Memory B cell (primary cell): ENCODE data around the gene XRCC1.
"Not testable (repeated sequence)": the region's sequence is repeated elsewhere in the genome, so short reads cannot be mapped to it uniquely, and the experiment has no call there.

ENCODE experiments used
- ATAC-seq: fragments of 150-1000 bp; cut with Tn5 transposase; 2 replicates; pipeline ENCODE4 v1.10.0; 2021; ENCODE audit warnings: low read depth, mild to moderate bottlenecking, moderate library complexity
- DNase-seq, 2 donors: peaks; one replicate each; pipeline ENCODE4 v3.0.0; 2022; ENCODE audit warnings: low spot score in 2 of 2
- H3K27ac Mint-ChIP-seq: one replicate; pipeline ENCODE4 v1.8.0; 2022; ENCODE audit warnings: mild to moderate bottlenecking, moderate library complexity, mixed read lengths
- H3K27me3 Mint-ChIP-seq: one replicate; pipeline ENCODE4 v1.8.0; 2022; ENCODE audit warnings: mixed read lengths
- H3K36me3 Mint-ChIP-seq: one replicate; pipeline ENCODE4 v1.8.0; 2022; ENCODE audit warnings: mild to moderate bottlenecking, mixed read lengths
- H3K4me1 Mint-ChIP-seq: one replicate; pipeline ENCODE4 v1.8.0; 2022; ENCODE audit warnings: mixed read lengths
- H3K4me3 Mint-ChIP-seq: one replicate; pipeline ENCODE4 v1.8.0; 2022; ENCODE audit warnings: mild to moderate bottlenecking, moderate library complexity, mixed read lengths
- H3K9me3 Mint-ChIP-seq: one replicate; pipeline ENCODE4 v1.8.0; 2022; ENCODE audit warnings: mixed read lengths

The XRCC1 gene

DNA sequence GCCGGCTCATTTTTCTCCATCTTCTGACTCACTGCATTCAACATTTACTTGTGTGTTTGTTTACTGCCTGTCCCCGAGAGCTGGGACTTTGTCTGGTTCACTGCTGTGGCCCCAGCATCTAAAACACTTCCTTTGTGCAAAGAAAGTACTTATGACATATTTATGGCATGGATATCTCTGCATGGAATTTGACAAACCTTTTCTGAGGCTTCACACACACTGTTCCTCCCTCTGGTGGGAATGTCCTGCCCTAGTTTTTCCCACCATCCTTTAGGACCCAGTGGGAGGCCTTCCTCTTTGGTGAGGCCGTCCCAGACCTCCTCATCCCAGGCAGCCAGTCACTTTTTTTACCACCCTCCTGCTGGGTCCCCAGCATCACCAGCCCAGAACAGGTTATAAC lies 35.2 kb upstream of the XRCC1 start:
- Mint-ChIP-seq H3K4me3 (no peak overlapping the region), H3K9me3 (no peaks in the 10 kb centered on the region), H3K36me3 (peaks cover 29% of the 10 kb centered on the region), H3K27ac (no peak overlapping the region), H3K4me1 (peaks cover 13% of the 10 kb centered on the region), H3K27me3 (no peaks in the 10 kb centered on the region)
- DNase-seq = no peak
- no peak for ATAC-seq

DNA sequence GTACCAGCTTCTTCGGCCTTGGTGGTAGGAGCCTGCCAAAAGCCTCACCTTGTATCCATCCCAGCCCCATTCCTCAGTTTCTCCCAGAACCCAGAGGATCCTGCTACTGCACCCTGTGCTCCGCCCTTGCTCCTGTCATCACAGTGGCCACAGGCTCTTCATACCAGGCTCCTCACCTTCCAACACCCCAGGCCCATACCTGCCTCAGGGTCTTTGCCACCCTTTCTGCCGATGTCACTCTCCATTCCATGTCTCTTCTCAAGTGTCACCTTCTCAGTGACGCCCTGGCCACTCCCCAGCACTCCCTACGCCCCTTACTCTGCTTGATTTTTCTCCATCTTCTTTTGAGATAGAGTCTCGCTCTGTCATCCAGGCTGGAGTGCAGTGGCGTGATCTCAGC lies 34.5 kb upstream of the XRCC1 start:
- no peaks in the 10 kb centered on the region for H3K9me3 Mint-ChIP-seq
- H3K27ac Mint-ChIP-seq = no peak overlapping the region
- no peaks in the 10 kb centered on the region for H3K27me3 Mint-ChIP-seq
- H3K4me3 Mint-ChIP-seq = no peak overlapping the region
- DNase-seq (no peak), ATAC-seq (no peak)
- peaks cover 30% of the 10 kb centered on the region for H3K36me3 Mint-ChIP-seq
- peaks cover 16% of the 10 kb centered on the region for H3K4me1 Mint-ChIP-seq

DNA sequence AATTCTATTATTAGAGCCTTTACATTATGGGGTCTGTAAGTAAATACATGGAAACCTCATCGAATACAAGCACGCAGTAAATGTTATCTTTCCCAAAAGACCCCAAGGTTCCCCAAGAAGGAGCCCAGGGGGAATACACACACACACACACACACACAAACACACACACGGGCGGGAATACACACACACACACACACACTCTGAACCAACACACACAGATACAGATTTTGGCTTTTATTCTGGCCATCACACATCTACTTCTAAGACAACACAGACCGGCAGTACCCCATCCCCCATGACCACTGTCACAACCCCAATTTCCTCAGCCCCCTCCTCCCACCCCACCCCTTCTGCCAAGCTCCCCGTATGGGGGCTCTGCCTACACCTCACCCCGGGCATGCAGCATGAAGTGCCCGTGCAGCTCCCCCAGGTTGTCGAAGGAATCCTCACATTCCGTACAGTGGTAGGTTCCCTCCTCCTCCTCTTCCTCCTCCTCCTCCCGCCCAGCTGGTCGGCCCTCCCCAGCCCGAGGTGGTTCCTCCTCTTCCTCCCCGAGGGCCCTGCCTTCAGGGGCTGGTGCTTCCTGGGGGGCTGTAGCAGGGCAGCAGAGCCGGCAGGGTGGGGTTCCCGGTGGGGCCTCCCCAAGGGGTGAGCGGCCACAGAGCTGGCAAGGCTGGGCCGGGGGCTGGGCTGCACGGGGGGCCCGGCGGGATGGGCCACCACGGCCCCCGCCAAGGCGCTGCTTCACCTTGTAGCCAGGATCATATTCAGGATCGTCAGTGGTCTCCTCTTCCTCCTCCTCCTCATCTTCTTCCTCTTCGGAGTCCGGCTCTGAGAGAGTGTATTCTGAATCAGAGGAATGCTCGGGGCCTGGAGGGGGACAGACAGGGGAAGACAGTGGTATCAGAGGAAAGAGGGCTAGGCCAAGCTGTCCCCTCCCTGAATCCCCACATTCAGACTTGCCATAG lies 32.2 kb upstream of the XRCC1 start:
- H3K4me1 Mint-ChIP-seq = peaks cover 17% of the 10 kb centered on the region
- H3K36me3 Mint-ChIP-seq = peaks cover 20% of the 10 kb centered on the region
- ATAC-seq = no peak
- H3K4me3 Mint-ChIP-seq = no peak overlapping the region
- DNase-seq = no peak
- H3K27me3 Mint-ChIP-seq = no peaks in the 10 kb centered on the region
- H3K9me3 Mint-ChIP-seq = no peaks in the 10 kb centered on the region
- H3K27ac Mint-ChIP-seq = no peak overlapping the region

DNA sequence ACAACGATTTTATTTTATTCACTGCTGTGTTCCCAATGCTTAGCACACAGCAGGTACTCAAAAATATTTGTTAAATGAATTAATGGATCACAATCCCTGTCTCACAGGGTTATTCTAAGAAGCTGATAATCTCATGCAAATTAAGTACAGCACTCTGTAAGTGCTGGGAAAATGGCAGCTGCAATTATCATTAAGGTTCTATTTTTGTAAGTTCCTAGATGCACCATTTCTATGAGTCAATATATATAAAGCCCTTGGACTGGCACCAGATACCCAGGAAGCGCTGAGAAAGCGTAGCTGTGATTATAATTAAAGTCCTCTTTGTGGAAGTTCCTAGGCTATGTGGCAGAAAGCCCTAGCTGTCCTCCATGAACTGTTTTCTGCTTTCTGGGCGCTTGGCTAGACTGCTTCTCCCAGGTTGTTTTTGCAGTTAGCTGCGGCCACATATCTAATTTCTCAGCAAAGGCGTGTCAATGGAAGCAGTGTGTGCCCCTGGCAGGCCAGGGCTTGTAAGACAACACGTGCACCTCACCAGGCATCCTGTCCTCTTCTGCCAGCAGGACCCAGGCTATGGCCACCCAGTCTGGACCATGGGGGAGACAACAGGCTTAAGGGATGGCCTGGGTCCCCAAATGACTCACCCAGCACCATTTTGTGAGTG lies 31.4 kb upstream of the XRCC1 start:
- no peak for ATAC-seq
- no peak overlapping the region for H3K4me3 Mint-ChIP-seq
- H3K27ac Mint-ChIP-seq = no peak overlapping the region
- no peak for DNase-seq
- H3K9me3 Mint-ChIP-seq = no peaks in the 10 kb centered on the region
- peaks cover 14% of the 10 kb centered on the region for H3K4me1 Mint-ChIP-seq
- no peaks in the 10 kb centered on the region for H3K27me3 Mint-ChIP-seq
- H3K36me3 Mint-ChIP-seq = peaks cover 14% of the 10 kb centered on the region

DNA sequence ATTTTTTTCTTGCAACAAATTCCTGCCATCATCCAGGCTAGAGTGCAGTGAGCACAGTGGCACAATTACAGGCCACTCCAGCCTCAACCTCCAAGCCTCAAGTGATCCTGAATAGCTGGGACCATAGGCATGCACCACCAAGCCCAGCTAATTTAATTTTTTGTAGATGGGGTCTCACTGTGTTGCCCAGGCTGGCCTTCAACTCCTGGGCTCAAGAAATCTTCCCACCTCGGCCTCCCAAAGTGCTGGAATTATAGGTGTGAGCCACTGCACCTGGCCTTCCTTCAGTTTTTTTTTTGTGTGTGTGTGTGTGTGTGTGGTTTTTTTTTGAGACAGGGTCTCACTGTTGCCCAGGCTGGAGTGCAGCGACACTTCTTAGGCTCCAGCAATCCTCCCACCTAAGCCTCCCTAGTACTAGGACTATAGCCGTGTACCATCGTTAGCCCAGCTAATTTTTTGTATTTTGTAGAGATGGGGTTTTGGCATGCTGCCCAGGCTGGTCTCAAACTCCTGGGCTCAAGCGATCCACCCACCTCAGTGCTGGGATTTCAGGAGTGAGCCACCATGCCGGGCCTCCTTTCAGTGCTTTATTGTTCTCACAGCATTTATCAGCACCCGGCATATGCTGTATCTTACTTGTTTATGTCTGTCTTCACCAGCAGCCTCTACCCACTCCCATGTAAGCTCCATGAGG lies 30.7 kb upstream of the XRCC1 start:
- H3K4me3 Mint-ChIP-seq = no peak overlapping the region
- peaks cover 14% of the 10 kb centered on the region for H3K4me1 Mint-ChIP-seq
- ATAC-seq (no peak), DNase-seq (no peak)
- H3K9me3 Mint-ChIP-seq = no peaks in the 10 kb centered on the region
- H3K27ac Mint-ChIP-seq = no peak overlapping the region
- no peaks in the 10 kb centered on the region for H3K27me3 Mint-ChIP-seq
- H3K36me3 Mint-ChIP-seq = peaks cover 14% of the 10 kb centered on the region

DNA sequence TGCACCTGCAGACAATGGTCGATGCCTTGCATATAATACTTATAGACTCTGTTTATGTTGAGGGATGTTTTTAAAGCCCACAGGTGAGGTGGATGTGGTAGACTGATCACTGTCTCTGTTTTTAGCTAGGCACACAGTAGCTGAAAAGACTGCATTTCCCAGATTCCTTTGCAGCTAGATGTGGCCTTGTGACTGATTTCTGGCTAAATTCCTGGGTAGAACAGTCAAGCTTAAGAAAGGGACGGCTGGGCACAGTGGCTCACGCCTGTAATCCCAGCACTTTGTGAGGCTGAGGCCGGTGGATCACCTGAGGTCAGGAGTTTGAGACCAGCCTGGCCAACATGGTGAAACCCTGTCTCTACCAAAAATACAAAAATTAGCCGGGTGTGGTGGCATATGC lies 25.0 kb upstream of the XRCC1 start:
- not testable (repeated sequence) for ATAC-seq, H3K27ac Mint-ChIP-seq, H3K9me3 Mint-ChIP-seq, H3K27me3 Mint-ChIP-seq, H3K4me3 Mint-ChIP-seq, DNase-seq, H3K36me3 Mint-ChIP-seq
- H3K4me1 Mint-ChIP-seq = peaks cover 26% of the 10 kb centered on the region

DNA sequence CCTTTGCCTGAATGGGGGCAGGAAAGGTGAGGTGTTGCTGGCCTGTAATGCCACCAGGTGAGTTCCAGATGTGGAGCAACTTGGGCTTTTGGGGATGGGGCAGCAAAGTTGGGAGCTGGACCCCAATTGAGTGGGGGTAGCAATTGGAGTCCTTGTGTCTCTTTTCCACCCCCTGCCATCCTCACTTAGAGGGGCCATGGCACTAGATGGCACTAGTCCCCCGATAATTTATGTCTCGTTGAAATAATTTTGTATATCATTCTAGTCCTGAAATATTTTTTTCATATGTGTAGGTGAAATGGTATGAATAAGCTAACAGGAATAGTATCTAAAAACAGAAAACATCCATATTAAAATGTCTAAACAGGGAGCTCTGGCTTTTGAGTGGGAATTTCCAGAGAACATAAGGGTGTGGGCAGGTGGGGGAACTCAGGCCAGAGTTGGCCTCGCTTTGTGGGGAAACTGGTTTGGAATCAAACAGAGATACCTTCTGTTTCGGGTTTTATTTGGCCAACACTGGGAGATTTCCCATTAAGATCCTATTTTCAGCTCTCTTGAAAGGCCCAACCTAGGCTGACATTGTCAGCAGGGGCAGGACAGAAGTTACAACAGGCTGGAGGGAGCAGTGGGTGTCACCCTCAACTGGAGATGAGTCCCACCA lies 24.4 kb upstream of the XRCC1 start:
- H3K4me3 Mint-ChIP-seq = no peak overlapping the region
- peaks cover 2% of the 10 kb centered on the region for H3K36me3 Mint-ChIP-seq
- H3K4me1 Mint-ChIP-seq = peaks cover 27% of the 10 kb centered on the region
- DNase-seq = no peak
- ATAC-seq = no peak
- H3K9me3 Mint-ChIP-seq = no peaks in the 10 kb centered on the region
- H3K27ac Mint-ChIP-seq = no peak overlapping the region
- H3K27me3 Mint-ChIP-seq = no peaks in the 10 kb centered on the region

DNA sequence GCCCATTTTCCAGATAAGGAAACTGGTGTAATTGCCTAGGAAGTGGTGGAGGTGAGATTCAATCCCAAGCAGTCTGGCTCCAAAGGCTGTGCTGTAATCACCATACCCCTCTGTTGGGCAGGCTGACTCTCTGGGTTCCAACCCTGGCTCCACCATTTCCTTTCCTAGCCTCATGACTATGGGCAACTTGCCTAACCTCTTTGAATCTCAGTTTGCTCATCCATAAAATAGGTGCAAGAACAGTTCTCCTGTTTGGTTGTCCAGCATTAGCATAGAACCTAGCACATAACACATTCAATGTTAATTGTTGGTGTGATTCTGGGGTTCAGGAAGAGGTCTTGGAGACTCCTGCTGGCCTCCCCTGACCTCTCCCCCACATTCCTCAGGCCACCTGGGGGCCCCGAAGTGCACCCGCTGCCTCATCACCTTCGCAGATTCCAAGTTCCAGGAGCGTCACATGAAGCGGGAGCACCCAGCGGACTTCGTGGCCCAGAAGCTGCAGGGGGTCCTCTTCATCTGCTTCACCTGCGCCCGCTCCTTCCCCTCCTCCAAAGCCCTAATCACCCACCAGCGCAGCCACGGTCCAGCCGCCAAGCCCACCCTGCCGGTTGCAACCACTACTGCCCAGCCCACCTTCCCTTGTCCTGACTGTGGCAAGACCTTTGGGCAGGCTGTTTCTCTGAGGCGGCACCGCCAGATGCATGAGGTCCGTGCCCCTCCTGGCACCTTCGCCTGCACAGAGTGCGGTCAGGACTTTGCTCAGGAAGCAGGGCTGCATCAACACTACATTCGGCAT lies 23.3 kb upstream of the XRCC1 start:
- no peak overlapping the region for H3K4me3 Mint-ChIP-seq
- no peak for ATAC-seq

DNA sequence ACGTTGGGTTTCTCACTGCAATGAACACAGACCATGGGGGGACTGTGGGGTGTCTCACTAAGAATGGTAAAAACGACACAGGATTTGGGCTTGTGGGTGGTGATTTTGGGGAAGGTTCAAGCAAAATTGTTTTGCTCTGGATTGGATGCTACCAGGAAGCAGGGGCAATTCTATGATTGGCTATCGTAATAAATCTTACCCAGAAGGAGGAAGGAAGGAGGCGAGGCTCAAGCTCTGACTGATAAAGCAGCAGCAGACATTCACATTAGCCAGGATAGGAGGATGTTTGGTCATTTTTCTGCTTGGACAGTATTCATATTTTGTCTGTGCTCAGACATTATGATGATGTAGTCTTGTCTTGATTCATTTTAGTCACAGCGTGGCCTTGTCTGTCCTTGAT lies 22.5 kb upstream of the XRCC1 start:
- H3K4me3 Mint-ChIP-seq = no peak overlapping the region
- H3K27ac Mint-ChIP-seq = peak overlapping the region; percentile 100
- no peaks in the 10 kb centered on the region for H3K9me3 Mint-ChIP-seq
- no peaks in the 10 kb centered on the region for H3K27me3 Mint-ChIP-seq
- peaks cover 28% of the 10 kb centered on the region for H3K4me1 Mint-ChIP-seq
- DNase-seq = no peak
- H3K36me3 Mint-ChIP-seq = no peaks in the 10 kb centered on the region
- no peak for ATAC-seq

More for the DNA sequence above, 23.3 kb upstream of the XRCC1 start:
- H3K27me3 Mint-ChIP-seq = no peaks in the 10 kb centered on the region
- H3K36me3 Mint-ChIP-seq = no peaks in the 10 kb centered on the region
- H3K27ac Mint-ChIP-seq = no peak overlapping the region
- H3K9me3 Mint-ChIP-seq = no peaks in the 10 kb centered on the region
- peaks cover 26% of the 10 kb centered on the region for H3K4me1 Mint-ChIP-seq
- no peak for DNase-seq

DNA sequence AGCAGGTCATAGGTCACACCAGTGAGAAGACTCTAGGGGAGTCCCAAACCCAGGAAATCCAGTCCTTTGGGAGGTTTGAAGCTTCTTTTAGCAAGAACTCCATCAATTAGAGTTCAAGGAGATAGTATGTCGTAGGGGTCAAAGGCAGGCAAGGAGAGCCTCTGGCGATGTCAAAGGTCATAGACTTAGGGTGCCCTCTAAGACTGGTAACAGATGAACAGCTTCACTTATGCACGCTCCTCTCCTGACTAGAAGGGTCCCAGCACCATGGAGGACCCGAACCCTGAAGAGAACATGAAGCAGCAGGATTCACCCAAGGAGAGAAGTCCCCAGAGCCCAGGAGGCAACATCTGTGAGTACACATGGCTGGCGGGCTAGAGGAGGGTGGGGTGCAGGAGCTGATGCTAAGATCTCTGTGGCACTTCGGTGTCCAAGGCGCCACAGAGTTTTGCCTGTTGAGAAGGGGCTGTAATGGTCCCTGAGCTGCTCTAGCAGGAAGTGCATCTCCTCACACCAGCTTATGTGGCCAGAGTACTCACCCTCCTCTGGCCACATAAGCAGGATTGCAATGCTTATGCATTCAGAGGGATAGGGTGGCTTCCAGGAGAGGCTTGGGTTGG lies 21.6 kb upstream of the XRCC1 start:
- Mint-ChIP-seq H3K4me1 (peaks cover 30% of the 10 kb centered on the region), H3K27me3 (no peaks in the 10 kb centered on the region), H3K36me3 (peaks cover 3% of the 10 kb centered on the region), H3K9me3 (no peaks in the 10 kb centered on the region), H3K27ac (peak overlapping the region; percentile 100), H3K4me3 (peak overlapping the region; percentile 95)
- DNase-seq (no peak), ATAC-seq (no peak)

DNA sequence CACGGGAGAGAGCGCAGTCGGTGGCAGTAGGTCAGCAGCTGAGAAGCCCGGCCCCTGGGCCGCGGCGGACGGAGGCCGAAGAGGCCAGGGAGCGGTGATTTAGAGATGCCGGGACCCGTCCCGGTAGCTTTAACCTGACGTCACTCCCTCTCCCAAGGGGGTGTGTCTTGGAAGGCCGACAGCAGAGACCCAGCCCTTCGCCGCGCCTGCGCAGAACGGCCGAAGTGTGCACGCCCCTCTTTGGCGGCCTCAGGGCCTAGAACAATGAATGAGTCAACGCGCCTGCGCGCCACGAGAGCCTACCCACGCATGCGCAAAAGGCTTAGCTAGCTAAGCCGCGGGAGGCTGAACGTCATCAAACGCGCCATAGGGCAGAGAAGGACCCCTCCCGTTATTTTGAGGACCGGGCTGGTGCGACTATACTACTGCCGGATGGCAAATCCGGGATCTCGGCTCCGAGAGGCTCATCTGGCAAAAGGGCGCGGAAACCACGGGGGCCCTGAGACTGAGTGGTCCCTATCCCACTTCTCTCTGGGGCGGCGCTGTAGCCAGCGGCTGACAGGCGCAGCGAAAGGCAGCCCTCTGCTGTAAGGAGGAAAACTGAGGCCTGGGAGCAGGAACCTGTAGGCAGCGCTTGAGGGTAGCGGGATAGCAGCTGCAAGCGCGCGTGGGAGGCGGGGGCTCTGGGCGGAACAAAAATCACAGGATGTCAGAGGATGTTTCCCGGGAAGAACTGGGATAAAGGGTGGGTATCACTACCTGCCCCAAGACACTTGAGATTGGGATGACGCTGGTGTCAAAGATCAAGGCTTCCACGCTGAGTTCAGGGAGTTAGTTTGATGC lies 20.9 kb upstream of the XRCC1 start, which contains the start of the genes IRGQ and ZNF576:
TSS of gene IRGQ (minus strand) at position 136 of the 843 bp plus-strand sequence. CDS start 796 bp downstream, outside the sequence.
TSS of gene ZNF576 (plus strand) at position 597 of the 843 bp plus-strand sequence. CDS start 514 bp downstream, outside the sequence.
- peak within 1 kb of the TSS; percentile 100 for H3K27ac Mint-ChIP-seq
- H3K4me3 Mint-ChIP-seq = peak within 1 kb of the TSS; percentile 95

DNA sequence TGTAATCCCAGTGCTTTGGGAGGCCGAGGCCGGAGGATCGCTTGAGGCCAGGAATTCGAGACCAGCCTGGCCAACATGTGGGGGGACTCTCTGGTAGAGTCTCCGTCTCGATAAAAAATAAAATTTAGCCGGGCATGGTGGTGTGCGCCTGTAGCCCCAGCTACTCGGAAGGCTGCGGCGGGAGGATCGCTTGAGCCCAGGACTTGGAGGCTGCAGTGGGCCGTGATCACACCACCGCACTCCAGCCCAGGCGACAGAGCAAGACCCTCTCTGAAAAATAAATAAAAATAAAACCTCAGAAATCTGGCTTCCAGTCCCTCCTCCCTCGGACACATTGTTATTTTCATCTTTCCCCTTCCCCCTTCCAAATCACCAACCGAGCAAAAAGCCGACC lies 20.3 kb upstream of the XRCC1 start:
- Mint-ChIP-seq H3K9me3 (no peaks in the 10 kb centered on the region), H3K4me1 (peaks cover 30% of the 10 kb centered on the region), H3K4me3 (peak overlapping the region; percentile 95), H3K36me3 (peaks cover 3% of the 10 kb centered on the region), H3K27me3 (no peaks in the 10 kb centered on the region), H3K27ac (peak overlapping the region; percentile 100)
- peak; percentile 16 for ATAC-seq
- no peak for DNase-seq

More for the DNA sequence above, 20.9 kb upstream of the XRCC1 start, which contains the start of the genes IRGQ and ZNF576:
- DNase-seq (peak; percentile 100), ATAC-seq (peak; percentile 81)
- no peaks in the 10 kb centered on the region for H3K27me3 Mint-ChIP-seq
- peaks cover 30% of the 10 kb centered on the region for H3K4me1 Mint-ChIP-seq
- H3K9me3 Mint-ChIP-seq = no peaks in the 10 kb centered on the region
- H3K36me3 Mint-ChIP-seq = peaks cover 3% of the 10 kb centered on the region
